Caco-2 (cell line): ENCODE data around the gene CACNA1C. TPM values are rescaled to one million over a fixed set of nuclear protein-coding genes. Genes with fewer than 3 reads are reported as not detected.
"Not testable (repeated sequence)": the region's sequence is repeated elsewhere in the genome, so short reads cannot be mapped to it uniquely, and the experiment has no call there.

Source experiments
- BruUV-seq: library from RNA; stranded (reverse); fragments of 400-500 nt; replicated peaks from 2 replicates; lab custom pipeline; 2021; lab: Mats Ljungman, UMichigan
- CTCF ChIA-PET: fragments of 300-600 bp; sonication (Branson Sonifier 250); formaldehyde crosslinking; loops from one replicate; lab custom pipeline; 2022; ENCODE audit warnings: antibody characterized with exemption; lab: Charles Lee
- POLR2A ChIA-PET: fragments of 300-600 bp; sonication (Branson Sonifier 250); formaldehyde crosslinking; loops from one replicate; lab custom pipeline; 2022; ENCODE audit warnings: antibody characterized with exemption; lab: Charles Lee
- DNase-seq, 2 experiments: peaks; one replicate each; pipeline versions ENCODE4 v3.0.0 to v3.0.0-alpha.2; 2020 to 2022
- H3K27me3 ChIP-seq: replicated peaks from 2 replicates; pipeline ENCODE4 v1.6.0; 2011; ENCODE audit warnings: low read length; ENCODE audit not compliant: control insufficient read depth, insufficient read depth
- H3K36me3 ChIP-seq: 2 replicates; pipeline ENCODE4 v1.5.1; 2011; ENCODE audit warnings: low read length; ENCODE audit not compliant: control insufficient read depth, insufficient read depth
- H3K4me1 ChIP-seq: fragments of 250-450 bp; sonication (Bioruptor Pico); 2 replicates; pipeline ENCODE4 v1.5.1; 2020; ENCODE audit warnings: mild to moderate bottlenecking
- H3K4me3 ChIP-seq: 2 replicates; pipeline ENCODE4 v1.5.1; 2011; ENCODE audit warnings: low read depth, mild to moderate bottlenecking, control low read depth, low read length
- H3K9me3 ChIP-seq: fragments of 250-450 bp; sonication (Bioruptor Pico); 2 replicates; pipeline ENCODE4 v1.5.1; 2020; ENCODE audit warnings: mild to moderate bottlenecking, moderate library complexity
- H3K27ac Mint-ChIP-seq: one replicate; pipeline ENCODE4 v1.8.0; 2022; ENCODE audit warnings: mixed read lengths; ENCODE audit not compliant: unreplicated experiment
- H3K27me3 Mint-ChIP-seq: one replicate; pipeline ENCODE4 v1.8.0; 2022; ENCODE audit warnings: mixed read lengths; ENCODE audit not compliant: insufficient read depth, unreplicated experiment
- H3K36me3 Mint-ChIP-seq: one replicate; pipeline ENCODE4 v1.8.0; 2022; ENCODE audit warnings: mild to moderate bottlenecking, mixed read lengths; ENCODE audit not compliant: insufficient read depth, unreplicated experiment
- H3K4me1 Mint-ChIP-seq: one replicate; pipeline ENCODE4 v1.8.0; 2022; ENCODE audit warnings: low read depth, mixed read lengths; ENCODE audit not compliant: unreplicated experiment
- H3K4me3 Mint-ChIP-seq: one replicate; pipeline ENCODE4 v1.8.0; 2022; ENCODE audit warnings: mild to moderate bottlenecking, moderate library complexity, mixed read lengths; ENCODE audit not compliant: unreplicated experiment
- H3K9me3 Mint-ChIP-seq: one replicate; pipeline ENCODE4 v1.8.0; 2022; ENCODE audit warnings: mixed read lengths; ENCODE audit not compliant: unreplicated experiment
- CTCF ChIP-seq, 2 experiments: fragments of 200-600 bp in 1 of 2; IDR thresholded peaks; 1 replicate in 1 of 2; 2 replicates in 1 of 2; pipeline versions ENCODE4 v1.5.1 to v1.8.0; 2011 to 2022; ENCODE audit warnings: antibody characterized with exemption in 1 of 2, control low read depth in 1 of 2, inconsistent platforms in 1 of 2, low read depth in 1 of 2, low read length in 1 of 2, mild to moderate bottlenecking in 1 of 2, moderate library complexity in 1 of 2; ENCODE audit not compliant: insufficient read depth in 1 of 2, severe bottlenecking in 1 of 2, unreplicated experiment in 1 of 2
- intact Hi-C: fragments of 100-400 bp; cut with micrococcal nuclease; formaldehyde crosslinking; loops from one replicate; pipeline ENCODE4 v1.10.0; 2022; ENCODE audit not compliant: unreplicated experiment
- total RNA-seq: library from RNA; stranded (reverse); gene quantifications from 2 replicates; pipeline ENCODE4 v1.2.3, GENCODE V29; 2022

CACNA1C gene
- total RNA-seq, 1 experiment from 2014 or later, result not detected

GRCh38 chr12:2126676-2127406, 74.1 kb downstream of the CACNA1C start:
- Mint-ChIP-seq H3K4me1 (no peaks in the 10 kb centered on the region), H3K27ac (no peak overlapping the region), H3K36me3 (no peaks in the 10 kb centered on the region), H3K9me3 (no peaks in the 10 kb centered on the region), H3K27me3 (peaks cover 25% of the 10 kb centered on the region), H3K4me3 (no peak overlapping the region)
- BruUV-seq, result no TSS peak
- ChIA-PET CTCF (no interaction called here), POLR2A (no interaction called here)
- peak in 1 of 2 experiments; percentile 22 for DNase-seq
- Histone ChIP-seq H3K4me3 (no peak overlapping the region), H3K36me3 (no peaks in the 10 kb centered on the region), H3K27me3 (no peaks in the 10 kb centered on the region), H3K4me1 (no peaks in the 10 kb centered on the region), H3K9me3 (no peaks in the 10 kb centered on the region)
- intact Hi-C loops, result no loop called here
- TF ChIP-seq CTCF (IDR thresholded peaks at IDR 0.05; ENCODE audit: insufficient read depth in 1 of 2, low read depth in 1 of 2, low read length in 1 of 2, severe bottlenecking in 1 of 2, unreplicated experiment in 1 of 2), result no peak

GRCh38 chr12:2129076-2129475, 76.3 kb downstream of the CACNA1C start:
- DNase-seq, result peak in 1 of 2 experiments; percentile 21
- no peaks in the 10 kb centered on the region for H3K9me3 Mint-ChIP-seq
- no peaks in the 10 kb centered on the region for H3K36me3 Mint-ChIP-seq
- H3K27me3 Mint-ChIP-seq, result peaks cover 21% of the 10 kb centered on the region
- intact Hi-C loops, result no loop called here
- H3K27ac Mint-ChIP-seq, result no peak overlapping the region
- ChIA-PET POLR2A (no interaction called here), CTCF (no interaction called here)
- no peak overlapping the region for H3K4me3 Mint-ChIP-seq
- no peaks in the 10 kb centered on the region for H3K4me1 Mint-ChIP-seq
- Histone ChIP-seq H3K9me3 (no peaks in the 10 kb centered on the region), H3K4me3 (no peak overlapping the region), H3K36me3 (no peaks in the 10 kb centered on the region), H3K4me1 (no peaks in the 10 kb centered on the region), H3K27me3 (no peaks in the 10 kb centered on the region)
- BruUV-seq, result no TSS peak
- no peak for TF ChIP-seq CTCF (IDR thresholded peaks at IDR 0.05; ENCODE audit: insufficient read depth in 1 of 2, low read depth in 1 of 2, low read length in 1 of 2, severe bottlenecking in 1 of 2, unreplicated experiment in 1 of 2)

- POLR2A ChIA-PET, H3K36me3 Mint-ChIP-seq, H3K9me3 ChIP-seq, H3K27me3 Mint-ChIP-seq, CTCF ChIA-PET, H3K27me3 ChIP-seq, intact Hi-C loops, H3K36me3 ChIP-seq, H3K9me3 Mint-ChIP-seq: not testable (repeated sequence)
- Histone ChIP-seq H3K4me3 (peak overlapping the region; percentile 30), H3K4me1 (peaks cover 17% of the 10 kb centered on the region)
- peak; percentile 34 to 52 for DNase-seq
- H3K4me3 Mint-ChIP-seq, result peak overlapping the region; percentile 81
- peaks cover 14% of the 10 kb centered on the region for H3K4me1 Mint-ChIP-seq
- BruUV-seq, result TSS peak; percentile 86
- peak overlapping the region; percentile 95 for H3K27ac Mint-ChIP-seq
These were observed 83.1 kb downstream of the CACNA1C start for GRCh38 chr12:2135661-2136418.
